GM23338 (cell line): ENCODE measurements around the gene CASP8. TPM values are rescaled to one million over a fixed set of nuclear protein-coding genes. Genes with fewer than 3 reads are reported as not detected.
A peak's percentile ranks its signal among the peaks of the same experiment; 100 is the strongest.

Experiments
- ATAC-seq: fragments of 200-7000 bp; cut with Tn5 transposase; 3 replicates; pipeline ENCODE4 v1.9.1; 2020
- DNase-seq: peaks from one replicate; pipeline ENCODE4 v3.0.0-alpha.2; 2015; ENCODE audit warnings: low spot score
- H2AFZ ChIP-seq: fragments of 200-600 bp; sonication (generic); 2 replicates; pipeline ENCODE4 v1.8.0; 2016; ENCODE audit warnings: antibody characterized with exemption, mild to moderate bottlenecking, moderate library complexity
- H3F3A ChIP-seq: fragments of 200-600 bp; sonication (generic); replicated peaks from 2 replicates; pipeline ENCODE4 v1.8.0; 2017; ENCODE audit warnings: antibody characterized with exemption, mixed run types, low read depth
- H3K27ac ChIP-seq: fragments of 200-600 bp; sonication (generic); 2 replicates; pipeline ENCODE4 v1.6.1; 2016; ENCODE audit warnings: low read depth
- H3K27me3 ChIP-seq: fragments of 200-600 bp; sonication (generic); 2 replicates; pipeline ENCODE4 v1.8.0; 2016; ENCODE audit warnings: mild to moderate bottlenecking, mixed run types, moderate library complexity; ENCODE audit not compliant: insufficient read depth
- H3K36me3 ChIP-seq: fragments of 200-600 bp; sonication (generic); 2 replicates; pipeline ENCODE4 v1.8.0; 2016; ENCODE audit warnings: mild to moderate bottlenecking; ENCODE audit not compliant: insufficient read depth
- H3K4me1 ChIP-seq: fragments of 200-600 bp; sonication (generic); 2 replicates; pipeline ENCODE4 v1.8.0; 2016; ENCODE audit warnings: mild to moderate bottlenecking, moderate library complexity; ENCODE audit not compliant: insufficient read depth
- H3K4me2 ChIP-seq: fragments of 200-600 bp; sonication (generic); 2 replicates; pipeline ENCODE4 v1.7.1; 2017; ENCODE audit warnings: mixed run types
- H3K4me3 ChIP-seq: fragments of 200-600 bp; sonication (generic); 2 replicates; pipeline ENCODE4 v1.6.1; 2016; ENCODE audit warnings: mixed run types
- H3K79me2 ChIP-seq: fragments of 200-600 bp; sonication (generic); replicated peaks from 2 replicates; pipeline ENCODE4 v1.8.0; 2017; ENCODE audit warnings: mild to moderate bottlenecking; ENCODE audit not compliant: insufficient read depth
- H3K9me2 ChIP-seq: fragments of 200-600 bp; sonication (generic); 2 replicates; pipeline ENCODE4 v1.8.0; 2017; ENCODE audit not compliant: insufficient read depth
- H4K20me1 ChIP-seq: fragments of 200-600 bp; sonication (generic); replicated peaks from 2 replicates; pipeline ENCODE4 v1.8.0; 2017; ENCODE audit warnings: mild to moderate bottlenecking; ENCODE audit not compliant: insufficient read depth
- H3K27ac Mint-ChIP-seq: 2 replicates; pipeline ENCODE4 v1.8.0; 2020; ENCODE audit warnings: inconsistent platforms, mild to moderate bottlenecking, moderate library complexity, mixed read lengths
- H3K27me3 Mint-ChIP-seq: 3 replicates; pipeline ENCODE4 v1.8.0; 2022; ENCODE audit warnings: low read depth, mild to moderate bottlenecking, moderate library complexity, mixed read lengths, inconsistent platforms; ENCODE audit not compliant: insufficient read depth, poor library complexity
- H3K36me3 Mint-ChIP-seq: 3 replicates; pipeline ENCODE4 v1.8.0; 2021; ENCODE audit warnings: low read depth, mild to moderate bottlenecking, inconsistent platforms, moderate library complexity, mixed read lengths
- H3K4me1 Mint-ChIP-seq: 3 replicates; pipeline ENCODE4 v1.8.0; 2020; ENCODE audit warnings: mild to moderate bottlenecking, inconsistent platforms, mixed read lengths
- H3K4me3 Mint-ChIP-seq: 3 replicates; pipeline ENCODE4 v1.8.0; 2021; ENCODE audit warnings: moderate library complexity, mild to moderate bottlenecking, inconsistent platforms, mixed read lengths
- H3K9me3 Mint-ChIP-seq: 3 replicates; pipeline ENCODE4 v1.8.0; 2020; ENCODE audit warnings: moderate library complexity, mild to moderate bottlenecking, inconsistent platforms, mixed read lengths
- CREB1 ChIP-seq: fragments of 250-450 bp; sonication (Bioruptor Pico); IDR thresholded peaks from 2 replicates; pipeline ENCODE4 v1.5.0; 2020; ENCODE audit warnings: low read depth, mild to moderate bottlenecking, moderate library complexity
- EZH2 ChIP-seq: fragments of 200-600 bp; sonication (generic); IDR thresholded peaks from one replicate; pipeline ENCODE4 v1.8.0; 2017; ENCODE audit warnings: antibody characterized with exemption, mild to moderate bottlenecking, low read depth; ENCODE audit not compliant: unreplicated experiment
- EZH2phosphoT487 ChIP-seq: fragments of 200-600 bp; sonication (generic); IDR thresholded peaks from one replicate; pipeline ENCODE4 v1.8.1; 2018; ENCODE audit warnings: antibody characterized with exemption; ENCODE audit not compliant: unreplicated experiment
- JUNB ChIP-seq: IDR thresholded peaks from one replicate; pipeline ENCODE4 v1.6.1; 2016; ENCODE audit warnings: antibody characterized with exemption; ENCODE audit not compliant: unreplicated experiment
- NANOG ChIP-seq: IDR thresholded peaks from 2 replicates; pipeline ENCODE4 v1.6.1; 2016; ENCODE audit warnings: antibody characterized with exemption, borderline replicate concordance
- POLR2AphosphoS5 ChIP-seq: IDR thresholded peaks from 2 replicates; pipeline ENCODE4 v1.6.1; 2016; ENCODE audit warnings: antibody characterized with exemption, low read depth
- STAT1 ChIP-seq: IDR thresholded peaks from one replicate; pipeline ENCODE4 v1.6.1; 2016; ENCODE audit warnings: antibody characterized with exemption; ENCODE audit not compliant: unreplicated experiment
- ZNF114 ChIP-seq: fragments of 250-450 bp; sonication (Bioruptor Pico); IDR thresholded peaks from 2 replicates; pipeline ENCODE4 v1.5.0; 2020; ENCODE audit warnings: mild to moderate bottlenecking, moderate library complexity
- ZNF331 ChIP-seq: fragments of 250-450 bp; sonication (Bioruptor Pico); IDR thresholded peaks from 2 replicates; pipeline ENCODE4 v1.5.0; 2020; ENCODE audit warnings: low read depth, mild to moderate bottlenecking, moderate library complexity
- ZNF462 ChIP-seq: fragments of 250-450 bp; sonication (Bioruptor Pico); IDR thresholded peaks from 2 replicates; pipeline ENCODE4 v1.5.0; 2020; ENCODE audit warnings: mild to moderate bottlenecking, moderate library complexity
- long read RNA-seq: library from polyadenylated mRNA; unstranded; transcript quantifications from one replicate; pipeline ENCODE4 v2.0.0, GENCODE V29; 2020; ENCODE audit not compliant: unreplicated experiment
- polyA plus RNA-seq: library from polyadenylated mRNA; unstranded; fragments of >200 nt; fragmentation: Nextera tagmentation; extraction: Ambion mirVana; gene quantifications from 2 replicates; pipeline ENCODE4 v1.2.1, GENCODE V29; 2016
- total RNA-seq: library from RNA; depleted of rRNA; stranded (reverse); fragments of >200 nt; shearing (Covaris generic); gene quantifications from 2 replicates; pipeline ENCODE4 v1.2.3, GENCODE V29; 2014; rRNA removed
- TF ChIP-seq, protein P1 (sequence below): IDR thresholded peaks from 2 replicates; pipeline ENCODE4 v1.6.1; 2016; ENCODE audit warnings: antibody characterized with exemption
- TF ChIP-seq, protein P2 (sequence below), 2 experiments: fragments of 200-600 bp in 1 of 2; sonication (generic) in 1 of 2; conservative IDR thresholded peaks; 2 replicates each; pipeline versions ENCODE4 v1.5.1 to v1.6.1; 2016 to 2017; ENCODE audit warnings: antibody characterized with exemption in 2 of 2, low read depth in 2 of 2, mild to moderate bottlenecking in 2 of 2, moderate library complexity in 1 of 2
- TF ChIP-seq, protein P3 (sequence below): IDR thresholded peaks from one replicate; pipeline ENCODE4 v1.6.1; 2018; ENCODE audit warnings: antibody characterized with exemption; ENCODE audit not compliant: unreplicated experiment

CASP8 gene
- 3.6 and 6.8 TPM in 2 replicates for total RNA-seq
- polyA plus RNA-seq: 2.3 TPM in 2 replicates
- long read RNA-seq, partial matches to known transcripts: 0 of 2 reads
- long read RNA-seq, other reads (novel, unspliced or antisense): 2 of 2 reads

- Histone ChIP-seq H3K4me3 (no peak within 1 kb of the TSS), H2AFZ (peak within 1 kb of the TSS; percentile 67; the same call in 1 of the 2 replicates), H3K27ac (no peak within 1 kb of the TSS), H3K4me2 (no peak within 1 kb of the TSS; the same call in 1 of the 2 replicates), H3K79me2 (no peaks in the 10 kb centered on the region), H3K4me1 (peaks cover 19% of the 10 kb centered on the region), H3F3A (no peaks in the 10 kb centered on the region), H3K27me3 (no peaks in the 10 kb centered on the region), H3K9me2 (0 out of 2 replicates have a peak, but pooled peaks cover 5% of the 10 kb centered on the region), H4K20me1 (no peaks in the 10 kb centered on the region), H3K36me3 (no peaks in the 10 kb centered on the region)
- no peak for ATAC-seq
- peak within 1 kb of the TSS; percentile 65; the same call in 1 of the 2 replicates for H3K27ac Mint-ChIP-seq
- TF ChIP-seq ZNF331 (CRISPR knock-in tag) (no peak), ZNF114 (CRISPR knock-in tag) (no peak), POLR2AphosphoS5 (no peak), EZH2phosphoT487 (no peak), STAT1 (no peak), NANOG (no peak), JUNB (no peak), CREB1 (CRISPR knock-in tag) (no peak), EZH2 (no peak), ZNF462 (CRISPR knock-in tag) (no peak)
- TF ChIP-seq, protein P1, sequence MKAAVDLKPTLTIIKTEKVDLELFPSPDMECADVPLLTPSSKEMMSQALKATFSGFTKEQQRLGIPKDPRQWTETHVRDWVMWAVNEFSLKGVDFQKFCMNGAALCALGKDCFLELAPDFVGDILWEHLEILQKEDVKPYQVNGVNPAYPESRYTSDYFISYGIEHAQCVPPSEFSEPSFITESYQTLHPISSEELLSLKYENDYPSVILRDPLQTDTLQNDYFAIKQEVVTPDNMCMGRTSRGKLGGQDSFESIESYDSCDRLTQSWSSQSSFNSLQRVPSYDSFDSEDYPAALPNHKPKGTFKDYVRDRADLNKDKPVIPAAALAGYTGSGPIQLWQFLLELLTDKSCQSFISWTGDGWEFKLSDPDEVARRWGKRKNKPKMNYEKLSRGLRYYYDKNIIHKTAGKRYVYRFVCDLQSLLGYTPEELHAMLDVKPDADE: no peak
- TF ChIP-seq, protein P2, sequence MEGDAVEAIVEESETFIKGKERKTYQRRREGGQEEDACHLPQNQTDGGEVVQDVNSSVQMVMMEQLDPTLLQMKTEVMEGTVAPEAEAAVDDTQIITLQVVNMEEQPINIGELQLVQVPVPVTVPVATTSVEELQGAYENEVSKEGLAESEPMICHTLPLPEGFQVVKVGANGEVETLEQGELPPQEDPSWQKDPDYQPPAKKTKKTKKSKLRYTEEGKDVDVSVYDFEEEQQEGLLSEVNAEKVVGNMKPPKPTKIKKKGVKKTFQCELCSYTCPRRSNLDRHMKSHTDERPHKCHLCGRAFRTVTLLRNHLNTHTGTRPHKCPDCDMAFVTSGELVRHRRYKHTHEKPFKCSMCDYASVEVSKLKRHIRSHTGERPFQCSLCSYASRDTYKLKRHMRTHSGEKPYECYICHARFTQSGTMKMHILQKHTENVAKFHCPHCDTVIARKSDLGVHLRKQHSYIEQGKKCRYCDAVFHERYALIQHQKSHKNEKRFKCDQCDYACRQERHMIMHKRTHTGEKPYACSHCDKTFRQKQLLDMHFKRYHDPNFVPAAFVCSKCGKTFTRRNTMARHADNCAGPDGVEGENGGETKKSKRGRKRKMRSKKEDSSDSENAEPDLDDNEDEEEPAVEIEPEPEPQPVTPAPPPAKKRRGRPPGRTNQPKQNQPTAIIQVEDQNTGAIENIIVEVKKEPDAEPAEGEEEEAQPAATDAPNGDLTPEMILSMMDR (conservative IDR thresholded peaks at IDR 0.05; ENCODE audit: low read depth in 2 of 2): no peak
- TF ChIP-seq, protein P3, sequence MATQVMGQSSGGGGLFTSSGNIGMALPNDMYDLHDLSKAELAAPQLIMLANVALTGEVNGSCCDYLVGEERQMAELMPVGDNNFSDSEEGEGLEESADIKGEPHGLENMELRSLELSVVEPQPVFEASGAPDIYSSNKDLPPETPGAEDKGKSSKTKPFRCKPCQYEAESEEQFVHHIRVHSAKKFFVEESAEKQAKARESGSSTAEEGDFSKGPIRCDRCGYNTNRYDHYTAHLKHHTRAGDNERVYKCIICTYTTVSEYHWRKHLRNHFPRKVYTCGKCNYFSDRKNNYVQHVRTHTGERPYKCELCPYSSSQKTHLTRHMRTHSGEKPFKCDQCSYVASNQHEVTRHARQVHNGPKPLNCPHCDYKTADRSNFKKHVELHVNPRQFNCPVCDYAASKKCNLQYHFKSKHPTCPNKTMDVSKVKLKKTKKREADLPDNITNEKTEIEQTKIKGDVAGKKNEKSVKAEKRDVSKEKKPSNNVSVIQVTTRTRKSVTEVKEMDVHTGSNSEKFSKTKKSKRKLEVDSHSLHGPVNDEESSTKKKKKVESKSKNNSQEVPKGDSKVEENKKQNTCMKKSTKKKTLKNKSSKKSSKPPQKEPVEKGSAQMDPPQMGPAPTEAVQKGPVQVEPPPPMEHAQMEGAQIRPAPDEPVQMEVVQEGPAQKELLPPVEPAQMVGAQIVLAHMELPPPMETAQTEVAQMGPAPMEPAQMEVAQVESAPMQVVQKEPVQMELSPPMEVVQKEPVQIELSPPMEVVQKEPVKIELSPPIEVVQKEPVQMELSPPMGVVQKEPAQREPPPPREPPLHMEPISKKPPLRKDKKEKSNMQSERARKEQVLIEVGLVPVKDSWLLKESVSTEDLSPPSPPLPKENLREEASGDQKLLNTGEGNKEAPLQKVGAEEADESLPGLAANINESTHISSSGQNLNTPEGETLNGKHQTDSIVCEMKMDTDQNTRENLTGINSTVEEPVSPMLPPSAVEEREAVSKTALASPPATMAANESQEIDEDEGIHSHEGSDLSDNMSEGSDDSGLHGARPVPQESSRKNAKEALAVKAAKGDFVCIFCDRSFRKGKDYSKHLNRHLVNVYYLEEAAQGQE: no peak
- no peak for DNase-seq
- no peaks in the 10 kb centered on the region for H3K9me3 Mint-ChIP-seq
- H3K4me3 Mint-ChIP-seq: no peak within 1 kb of the TSS
- 0 out of 3 replicates have a peak, but pooled peaks cover 2% of the 10 kb centered on the region for H3K36me3 Mint-ChIP-seq
- peaks cover 22% of the 10 kb centered on the region for H3K4me1 Mint-ChIP-seq
- H3K27me3 Mint-ChIP-seq: peaks cover 6% of the 10 kb centered on the region
These were observed at the start of gene CASP8 for GRCh38 chr2:201260302-201260800. Gene CASP8 (plus strand): TSS chr2:201260536. CDS start chr2:201266487, 5,951 bp downstream.
